Panc1 (cell line): ENCODE data around the gene BSND.

Experiments
- POLR2AphosphoS5 ChIP-seq: IDR thresholded peaks from 2 replicates; pipeline ENCODE4 v1.6.1; 2012; ENCODE audit warnings: mild to moderate bottlenecking, low read depth, low read length, moderate library complexity
- REST ChIP-seq, 2 experiments: IDR thresholded peaks; 2 replicates each; pipeline ENCODE4 v1.6.1; 2011 to 2012; ENCODE audit warnings: low read depth in 2 of 2, control low read depth in 1 of 2, low read length in 1 of 2, mild to moderate bottlenecking in 1 of 2, moderate library complexity in 1 of 2; ENCODE audit not compliant: insufficient read depth in 1 of 2
- SIN3A ChIP-seq: IDR thresholded peaks from 2 replicates; pipeline ENCODE4 v1.6.1; 2012; ENCODE audit warnings: low read depth, mild to moderate bottlenecking, low read length, moderate library complexity, borderline replicate concordance; ENCODE audit not compliant: insufficient read depth
- TCF7L2 ChIP-seq: IDR thresholded peaks from 2 replicates; pipeline ENCODE4 v1.6.1; 2011; ENCODE audit warnings: mild to moderate bottlenecking, low read depth, low read length, inconsistent platforms
- TF ChIP-seq, protein P1 (sequence below): fragments of 450-650 bp; IDR thresholded peaks from 2 replicates; pipeline ENCODE4 v1.5.1; 2017; ENCODE audit warnings: mild to moderate bottlenecking

DNA sequence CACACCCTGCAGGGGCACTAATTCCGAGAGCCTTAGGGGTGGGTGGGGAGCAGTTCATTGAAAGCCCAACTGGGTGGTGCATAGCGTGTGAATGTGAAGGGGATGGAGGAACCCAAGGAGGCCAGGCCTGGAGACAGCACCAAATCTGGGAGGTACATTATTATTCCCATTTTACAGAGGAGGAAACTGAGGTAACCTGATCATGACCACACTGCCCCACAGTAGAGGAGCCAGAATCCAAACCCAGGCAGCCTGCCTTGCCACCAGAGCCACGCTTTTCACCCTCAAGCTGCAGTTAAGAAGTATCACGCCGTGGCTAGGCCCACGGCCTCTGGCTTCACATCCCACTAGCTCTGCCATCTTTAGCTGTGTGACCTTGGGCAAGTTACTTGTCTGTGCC lies 633 bp upstream of the BSND start:
- TF ChIP-seq, protein P1, sequence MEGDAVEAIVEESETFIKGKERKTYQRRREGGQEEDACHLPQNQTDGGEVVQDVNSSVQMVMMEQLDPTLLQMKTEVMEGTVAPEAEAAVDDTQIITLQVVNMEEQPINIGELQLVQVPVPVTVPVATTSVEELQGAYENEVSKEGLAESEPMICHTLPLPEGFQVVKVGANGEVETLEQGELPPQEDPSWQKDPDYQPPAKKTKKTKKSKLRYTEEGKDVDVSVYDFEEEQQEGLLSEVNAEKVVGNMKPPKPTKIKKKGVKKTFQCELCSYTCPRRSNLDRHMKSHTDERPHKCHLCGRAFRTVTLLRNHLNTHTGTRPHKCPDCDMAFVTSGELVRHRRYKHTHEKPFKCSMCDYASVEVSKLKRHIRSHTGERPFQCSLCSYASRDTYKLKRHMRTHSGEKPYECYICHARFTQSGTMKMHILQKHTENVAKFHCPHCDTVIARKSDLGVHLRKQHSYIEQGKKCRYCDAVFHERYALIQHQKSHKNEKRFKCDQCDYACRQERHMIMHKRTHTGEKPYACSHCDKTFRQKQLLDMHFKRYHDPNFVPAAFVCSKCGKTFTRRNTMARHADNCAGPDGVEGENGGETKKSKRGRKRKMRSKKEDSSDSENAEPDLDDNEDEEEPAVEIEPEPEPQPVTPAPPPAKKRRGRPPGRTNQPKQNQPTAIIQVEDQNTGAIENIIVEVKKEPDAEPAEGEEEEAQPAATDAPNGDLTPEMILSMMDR: no peak
- TF ChIP-seq SIN3A: no peak
- no peak for TF ChIP-seq REST (IDR thresholded peaks at IDR 0.05; ENCODE audit: insufficient read depth in 1 of 2, low read depth in 2 of 2, low read length in 1 of 2)
- no peak for TF ChIP-seq POLR2AphosphoS5
- no peak for TF ChIP-seq TCF7L2
